Bronchial epithelial cell (primary cell): ENCODE measurements around the gene BST1. TPM values are rescaled to one million over a fixed set of nuclear protein-coding genes. Genes with fewer than 3 reads are reported as not detected.

Experiments
- DNase-seq: peaks from one replicate; pipeline ENCODE4 v3.0.0-alpha.2; 2010; ENCODE audit warnings: low read depth
- FAIRE-seq: peaks from 2 replicates; lab custom pipeline; 2011; peaks lifted over from hg19 to GRCh38; lab: Jason Lieb, UNC
- H3K27me3 ChIP-seq: 2 replicates; pipeline ENCODE4 v1.5.1; 2011; ENCODE audit warnings: low read length; ENCODE audit not compliant: control insufficient read depth, insufficient read depth
- H3K36me3 ChIP-seq: 2 replicates; pipeline ENCODE4 v1.5.1; 2011; ENCODE audit warnings: low read length; ENCODE audit not compliant: control insufficient read depth, insufficient read depth
- H3K4me3 ChIP-seq: 2 replicates; pipeline ENCODE4 v1.5.1; 2011; ENCODE audit warnings: mild to moderate bottlenecking, low read depth, low read length, control low read depth
- total RNA-seq: library from RNA; depleted of rRNA; stranded (reverse); fragments of >200 nt; gene quantifications from 2 replicates; pipeline ENCODE4 v1.2.1, GENCODE V29; 2014
- TF ChIP-seq, protein P1 (sequence below): IDR thresholded peaks from 2 replicates; pipeline ENCODE4 v1.5.1; 2011; ENCODE audit warnings: mild to moderate bottlenecking, moderate library complexity, low read length, control low read depth, inconsistent platforms; ENCODE audit not compliant: insufficient read depth, severe bottlenecking

BST1 gene
- total RNA-seq, 1 donor from 2014 or later: 0.79 TPM

DNA sequence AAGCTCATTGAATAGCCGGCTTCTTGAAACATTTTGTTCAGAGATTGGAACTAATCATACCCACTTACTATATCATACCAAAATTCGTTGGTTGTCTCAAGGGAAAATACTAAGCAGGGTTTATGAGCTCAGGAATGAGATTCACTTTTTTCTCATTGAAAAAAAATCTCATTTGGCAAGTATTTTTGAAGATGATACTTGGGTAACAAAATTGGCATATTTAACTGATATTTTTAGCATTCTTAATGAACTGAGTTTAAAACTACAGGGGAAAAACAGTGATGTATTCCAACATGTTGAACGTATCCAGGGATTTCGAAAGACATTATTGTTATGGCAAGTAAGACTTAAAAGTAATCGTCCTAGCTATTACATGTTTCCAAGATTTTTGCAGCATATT is 14.8 kb upstream of the BST1 start:
- no peak for FAIRE-seq
- TF ChIP-seq, protein P1, sequence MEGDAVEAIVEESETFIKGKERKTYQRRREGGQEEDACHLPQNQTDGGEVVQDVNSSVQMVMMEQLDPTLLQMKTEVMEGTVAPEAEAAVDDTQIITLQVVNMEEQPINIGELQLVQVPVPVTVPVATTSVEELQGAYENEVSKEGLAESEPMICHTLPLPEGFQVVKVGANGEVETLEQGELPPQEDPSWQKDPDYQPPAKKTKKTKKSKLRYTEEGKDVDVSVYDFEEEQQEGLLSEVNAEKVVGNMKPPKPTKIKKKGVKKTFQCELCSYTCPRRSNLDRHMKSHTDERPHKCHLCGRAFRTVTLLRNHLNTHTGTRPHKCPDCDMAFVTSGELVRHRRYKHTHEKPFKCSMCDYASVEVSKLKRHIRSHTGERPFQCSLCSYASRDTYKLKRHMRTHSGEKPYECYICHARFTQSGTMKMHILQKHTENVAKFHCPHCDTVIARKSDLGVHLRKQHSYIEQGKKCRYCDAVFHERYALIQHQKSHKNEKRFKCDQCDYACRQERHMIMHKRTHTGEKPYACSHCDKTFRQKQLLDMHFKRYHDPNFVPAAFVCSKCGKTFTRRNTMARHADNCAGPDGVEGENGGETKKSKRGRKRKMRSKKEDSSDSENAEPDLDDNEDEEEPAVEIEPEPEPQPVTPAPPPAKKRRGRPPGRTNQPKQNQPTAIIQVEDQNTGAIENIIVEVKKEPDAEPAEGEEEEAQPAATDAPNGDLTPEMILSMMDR: no peak
- Histone ChIP-seq H3K4me3 (no peak overlapping the region), H3K27me3 (no peaks in the 10 kb centered on the region), H3K36me3 (peaks cover 3% of the 10 kb centered on the region)
- no peak for DNase-seq

- FAIRE-seq (no peak), DNase-seq (no peak)
- Histone ChIP-seq H3K36me3 (peaks cover 2% of the 10 kb centered on the region), H3K4me3 (no peak overlapping the region), H3K27me3 (no peaks in the 10 kb centered on the region)
- TF ChIP-seq, protein P1: no peak
These were observed 13.3 kb upstream of the BST1 start for GRCh38 chr4:15689540-15689939.

DNA sequence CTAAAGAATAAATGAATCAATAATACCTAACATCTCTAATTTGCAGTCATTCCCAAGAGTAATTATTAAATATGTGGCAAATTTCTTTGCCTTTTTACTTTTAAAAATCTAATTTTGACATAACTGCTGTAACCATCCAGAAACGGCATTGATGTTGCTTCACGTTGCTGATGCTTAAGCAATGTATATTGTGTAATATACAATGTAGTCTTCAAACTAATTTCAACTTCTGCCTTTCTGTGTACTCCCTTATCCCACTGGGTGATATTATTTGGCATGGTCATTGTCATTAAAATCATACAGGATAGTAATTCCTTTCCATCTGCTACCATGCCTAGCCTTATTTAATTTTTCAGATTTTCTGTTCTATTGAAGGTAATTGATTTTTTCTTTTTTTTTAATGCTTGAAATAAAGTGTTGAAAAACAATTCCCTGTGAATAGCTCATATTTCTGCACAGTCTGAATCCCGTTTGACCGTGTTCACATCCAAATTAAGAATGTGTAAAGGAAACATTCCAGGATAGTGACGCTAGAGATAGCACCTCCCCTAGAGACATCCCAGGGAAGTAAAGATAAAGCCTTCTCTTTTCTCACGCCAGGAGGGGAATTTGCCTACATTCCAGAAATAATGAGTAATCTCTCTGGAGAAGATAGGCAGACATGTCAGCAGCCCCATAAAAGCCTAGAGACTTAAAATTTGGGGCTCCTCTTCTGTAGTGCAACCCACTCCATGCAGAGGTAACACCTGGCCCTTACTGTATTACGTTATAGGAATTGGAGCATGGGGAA is 12.7 kb upstream of the BST1 start:
- TF ChIP-seq, protein P1: no peak
- Histone ChIP-seq H3K36me3 (no peaks in the 10 kb centered on the region), H3K4me3 (no peak overlapping the region), H3K27me3 (no peaks in the 10 kb centered on the region)
- FAIRE-seq (no peak), DNase-seq (peak; percentile 91)

DNA sequence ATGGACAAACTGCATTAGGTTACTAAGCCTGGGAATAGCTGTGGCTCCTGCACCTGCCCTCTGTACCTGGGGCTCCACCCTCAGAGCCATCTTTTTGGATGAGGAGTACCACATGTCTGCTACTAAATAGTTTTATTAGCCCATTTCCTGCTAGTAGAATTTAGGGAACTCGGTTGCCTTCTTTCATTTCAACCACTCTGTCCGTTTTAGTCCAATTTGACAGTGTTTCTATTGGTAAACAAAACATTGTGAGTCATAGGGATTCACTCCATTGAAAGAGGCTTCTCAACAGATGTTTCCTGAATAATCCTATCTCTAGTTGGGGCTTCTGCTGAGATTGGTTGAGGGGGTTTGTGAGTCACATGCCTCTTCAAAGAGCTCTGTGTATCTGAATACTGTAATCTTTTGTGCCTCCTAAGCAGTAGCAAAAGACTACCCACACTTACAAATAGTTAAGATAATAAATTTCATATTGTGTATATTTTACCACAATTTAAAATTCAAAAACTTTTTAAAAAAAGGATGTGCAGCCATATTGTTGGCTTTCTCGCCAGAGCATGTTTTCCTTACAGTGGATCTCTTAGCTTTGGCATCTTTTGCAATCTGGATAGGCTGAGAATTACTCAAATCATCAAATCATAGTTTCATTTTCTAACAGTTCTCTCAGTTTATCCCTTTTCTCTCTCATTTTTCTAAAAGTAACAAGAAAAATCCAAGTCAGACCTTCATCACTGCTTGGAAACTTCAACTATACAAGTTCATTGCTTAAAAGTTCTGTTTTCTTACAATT is 11.3 kb upstream of the BST1 start:
- Histone ChIP-seq H3K27me3 (no peaks in the 10 kb centered on the region), H3K4me3 (no peak overlapping the region), H3K36me3 (no peaks in the 10 kb centered on the region)
- DNase-seq: peak; percentile 50
- TF ChIP-seq, protein P1: no peak
- no peak for FAIRE-seq

DNA sequence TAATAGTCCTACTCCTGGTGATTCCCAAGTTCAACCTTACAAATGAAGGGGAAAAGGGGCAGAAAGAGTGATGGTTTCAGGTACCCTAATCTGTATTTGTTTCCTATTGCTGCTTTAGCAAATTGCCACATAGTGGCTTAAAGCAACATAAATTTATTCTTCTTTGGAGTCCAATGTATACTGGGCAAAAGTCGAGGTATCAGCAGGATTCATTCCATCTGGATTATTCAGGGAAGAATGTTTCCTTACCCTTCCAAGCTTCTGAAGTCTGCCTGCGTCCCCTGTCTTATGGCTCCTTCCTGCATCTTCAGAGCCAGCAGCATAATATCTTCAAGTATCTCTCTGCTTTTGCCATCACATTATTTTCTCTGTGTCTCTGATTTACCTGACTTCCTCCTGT is 10.3 kb upstream of the BST1 start:
- Histone ChIP-seq H3K27me3 (no peaks in the 10 kb centered on the region), H3K36me3 (no peaks in the 10 kb centered on the region), H3K4me3 (no peak overlapping the region)
- no peak for DNase-seq
- TF ChIP-seq, protein P1: no peak
- FAIRE-seq: no peak
